ENCODE results near the gene DERL2.

GRCh38 chr17:5514976-5515375, 29.0 kb upstream of the DERL2 start:
- TF ChIP-seq POLR2A (IDR thresholded peaks at IDR 0.05) (no peak), CTCF (IDR thresholded peaks at IDR 0.05) (no peak)
